ENCODE measurements around the gene LRCH1. TPM values are rescaled to one million over a fixed set of nuclear protein-coding genes. Genes with fewer than 3 reads are reported as not detected.

LRCH1 gene
- total and polyA plus RNA-seq, 2 of the 13 experiments (the other 11 are each of a cell fraction or from before 2014, with no cell fraction given) = 4.1 to 12.6 TPM

DNA sequence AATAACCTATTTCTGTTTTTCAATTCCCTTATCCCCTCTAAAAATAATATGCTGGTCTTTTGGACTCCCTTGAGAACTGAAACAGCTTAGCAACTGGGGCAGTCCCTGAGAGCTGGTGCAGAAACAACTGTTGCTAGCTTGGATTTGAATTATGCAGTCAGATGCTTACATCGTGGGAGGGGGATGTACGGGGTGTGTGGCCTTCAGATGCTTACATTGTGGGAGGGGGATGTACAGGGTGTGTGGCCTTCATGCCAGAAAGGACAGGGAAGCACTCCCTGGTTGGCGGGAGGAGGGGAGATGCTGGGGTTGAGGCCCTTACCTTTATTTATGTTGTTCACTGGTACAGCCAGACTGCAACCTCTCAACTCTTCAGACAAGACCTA is 25.6 kb downstream of the LRCH1 start (continued):
- TF ChIP-seq, protein P1, sequence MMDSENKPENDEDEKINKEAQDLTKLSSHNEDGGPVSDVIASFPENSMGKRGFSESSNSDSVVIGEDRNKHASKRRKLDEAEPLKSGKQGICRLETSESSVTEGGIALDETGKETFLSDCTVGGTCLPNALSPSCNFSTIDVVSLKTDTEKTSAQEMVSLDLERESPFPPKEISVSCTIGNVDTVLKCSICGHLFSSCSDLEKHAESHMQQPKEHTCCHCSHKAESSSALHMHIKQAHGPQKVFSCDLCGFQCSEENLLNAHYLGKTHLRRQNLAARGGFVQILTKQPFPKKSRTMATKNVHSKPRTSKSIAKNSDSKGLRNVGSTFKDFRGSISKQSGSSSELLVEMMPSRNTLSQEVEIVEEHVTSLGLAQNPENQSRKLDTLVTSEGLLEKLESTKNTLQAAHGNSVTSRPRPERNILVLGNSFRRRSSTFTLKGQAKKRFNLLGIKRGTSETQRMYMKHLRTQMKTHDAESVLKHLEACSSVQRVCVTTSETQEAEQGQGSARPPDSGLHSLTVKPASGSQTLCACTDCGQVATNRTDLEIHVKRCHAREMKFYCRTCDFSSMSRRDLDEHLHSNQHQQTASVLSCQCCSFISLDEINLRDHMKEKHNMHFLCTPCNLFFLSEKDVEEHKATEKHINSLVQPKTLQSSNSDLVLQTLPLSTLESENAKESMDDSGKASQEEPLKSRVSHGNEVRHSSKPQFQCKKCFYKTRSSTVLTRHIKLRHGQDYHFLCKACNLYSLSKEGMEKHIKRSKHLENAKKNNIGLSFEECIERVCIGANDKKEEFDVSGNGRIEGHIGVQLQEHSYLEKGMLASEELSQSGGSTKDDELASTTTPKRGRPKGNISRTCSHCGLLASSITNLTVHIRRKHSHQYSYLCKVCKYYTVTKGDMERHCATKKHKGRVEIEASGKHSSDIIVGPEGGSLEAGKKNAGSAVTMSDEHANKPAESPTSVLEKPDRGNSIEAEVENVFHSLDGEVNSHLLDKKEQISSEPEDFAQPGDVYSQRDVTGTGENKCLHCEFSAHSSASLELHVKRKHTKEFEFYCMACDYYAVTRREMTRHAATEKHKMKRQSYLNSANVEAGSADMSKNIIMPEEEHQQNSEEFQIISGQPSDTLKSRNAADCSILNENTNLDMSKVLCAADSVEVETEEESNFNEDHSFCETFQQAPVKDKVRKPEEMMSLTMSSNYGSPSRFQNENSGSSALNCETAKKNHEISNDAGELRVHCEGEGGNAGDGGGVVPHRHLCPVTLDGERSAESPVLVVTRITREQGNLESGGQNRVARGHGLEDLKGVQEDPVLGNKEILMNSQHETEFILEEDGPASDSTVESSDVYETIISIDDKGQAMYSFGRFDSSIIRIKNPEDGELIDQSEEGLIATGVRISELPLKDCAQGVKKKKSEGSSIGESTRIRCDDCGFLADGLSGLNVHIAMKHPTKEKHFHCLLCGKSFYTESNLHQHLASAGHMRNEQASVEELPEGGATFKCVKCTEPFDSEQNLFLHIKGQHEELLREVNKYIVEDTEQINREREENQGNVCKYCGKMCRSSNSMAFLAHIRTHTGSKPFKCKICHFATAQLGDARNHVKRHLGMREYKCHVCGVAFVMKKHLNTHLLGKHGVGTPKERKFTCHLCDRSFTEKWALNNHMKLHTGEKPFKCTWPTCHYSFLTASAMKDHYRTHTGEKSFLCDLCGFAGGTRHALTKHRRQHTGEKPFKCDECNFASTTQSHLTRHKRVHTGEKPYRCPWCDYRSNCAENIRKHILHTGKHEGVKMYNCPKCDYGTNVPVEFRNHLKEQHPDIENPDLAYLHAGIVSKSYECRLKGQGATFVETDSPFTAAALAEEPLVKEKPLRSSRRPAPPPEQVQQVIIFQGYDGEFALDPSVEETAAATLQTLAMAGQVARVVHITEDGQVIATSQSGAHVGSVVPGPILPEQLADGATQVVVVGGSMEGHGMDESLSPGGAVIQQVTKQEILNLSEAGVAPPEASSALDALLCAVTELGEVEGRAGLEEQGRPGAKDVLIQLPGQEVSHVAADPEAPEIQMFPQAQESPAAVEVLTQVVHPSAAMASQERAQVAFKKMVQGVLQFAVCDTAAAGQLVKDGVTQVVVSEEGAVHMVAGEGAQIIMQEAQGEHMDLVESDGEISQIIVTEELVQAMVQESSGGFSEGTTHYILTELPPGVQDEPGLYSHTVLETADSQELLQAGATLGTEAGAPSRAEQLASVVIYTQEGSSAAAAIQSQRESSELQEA (CRISPR knock-in tag; IDR thresholded peaks at IDR 0.05; ENCODE audit: not compliant biosample characterization) = no peak
- TF ChIP-seq MEF2D (CRISPR knock-in tag; IDR thresholded peaks at IDR 0.05) (no peak), GTF2F1 (IDR thresholded peaks at IDR 0.05; ENCODE audit: low read length) (no peak), SCMH1 (CRISPR knock-in tag; IDR thresholded peaks at IDR 0.05; ENCODE audit: borderline replicate concordance) (no peak), ZNF7 (CRISPR knock-in tag; IDR thresholded peaks at IDR 0.05) (no peak), ZNF350 (CRISPR knock-in tag; IDR thresholded peaks at IDR 0.05; ENCODE audit: borderline replicate concordance, low read depth) (no peak), PHF20 (CRISPR knock-in tag; IDR thresholded peaks at IDR 0.05) (no peak), SNAPC2 (CRISPR knock-in tag; IDR thresholded peaks at IDR 0.05) (no peak), RBM22 (optimal IDR thresholded peaks at IDR 0.05; ENCODE audit: low read length) (no peak), ZNF878 (CRISPR knock-in tag; IDR thresholded peaks at IDR 0.05) (no peak)
- TF ChIP-seq, protein P2, sequence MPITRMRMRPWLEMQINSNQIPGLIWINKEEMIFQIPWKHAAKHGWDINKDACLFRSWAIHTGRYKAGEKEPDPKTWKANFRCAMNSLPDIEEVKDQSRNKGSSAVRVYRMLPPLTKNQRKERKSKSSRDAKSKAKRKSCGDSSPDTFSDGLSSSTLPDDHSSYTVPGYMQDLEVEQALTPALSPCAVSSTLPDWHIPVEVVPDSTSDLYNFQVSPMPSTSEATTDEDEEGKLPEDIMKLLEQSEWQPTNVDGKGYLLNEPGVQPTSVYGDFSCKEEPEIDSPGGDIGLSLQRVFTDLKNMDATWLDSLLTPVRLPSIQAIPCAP (CRISPR knock-in tag; IDR thresholded peaks at IDR 0.05; ENCODE audit: low read depth) = no peak

Measured in HepG2 (cell line).